ENCODE measurements around the gene LRRC43. TPM values are rescaled to one million over a fixed set of nuclear protein-coding genes. Genes with fewer than 3 reads are reported as not detected.

Gene LRRC43
- total RNA-seq, 4 donors from 2014 or later = 2.4 to 3.3 TPM; not detected in 2

DNA sequence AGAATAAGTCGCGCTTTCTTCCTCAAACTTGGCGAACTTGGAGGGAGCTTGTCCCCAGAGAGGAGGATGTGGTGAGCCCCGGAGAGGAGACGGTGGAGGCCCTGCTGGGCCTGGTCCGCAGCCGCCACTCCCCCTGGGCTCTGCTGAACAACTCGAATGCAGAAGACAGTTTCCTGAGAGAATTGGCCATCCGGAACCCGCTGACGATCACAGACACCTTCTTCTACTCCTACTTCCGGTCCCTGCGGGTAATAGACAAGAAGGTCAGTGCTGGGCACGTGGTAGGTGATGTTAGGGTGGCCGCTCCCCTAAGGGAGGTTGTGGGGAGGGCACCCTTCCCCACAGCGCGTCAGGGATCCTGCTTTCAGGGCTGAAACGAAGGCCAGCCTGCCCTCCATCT lies 1.6 kb downstream of the LRRC43 start:
- no peaks in the 10 kb centered on the region for H3K27me3 ChIP-seq
- H3K9me3 ChIP-seq = no peaks in the 10 kb centered on the region
- no peak overlapping the region for H3K27ac ChIP-seq
- H3K36me3 ChIP-seq = no peaks in the 10 kb centered on the region
- TF ChIP-seq POLR2A (IDR thresholded peaks at IDR 0.05) = no peak
- TF ChIP-seq, protein P1, sequence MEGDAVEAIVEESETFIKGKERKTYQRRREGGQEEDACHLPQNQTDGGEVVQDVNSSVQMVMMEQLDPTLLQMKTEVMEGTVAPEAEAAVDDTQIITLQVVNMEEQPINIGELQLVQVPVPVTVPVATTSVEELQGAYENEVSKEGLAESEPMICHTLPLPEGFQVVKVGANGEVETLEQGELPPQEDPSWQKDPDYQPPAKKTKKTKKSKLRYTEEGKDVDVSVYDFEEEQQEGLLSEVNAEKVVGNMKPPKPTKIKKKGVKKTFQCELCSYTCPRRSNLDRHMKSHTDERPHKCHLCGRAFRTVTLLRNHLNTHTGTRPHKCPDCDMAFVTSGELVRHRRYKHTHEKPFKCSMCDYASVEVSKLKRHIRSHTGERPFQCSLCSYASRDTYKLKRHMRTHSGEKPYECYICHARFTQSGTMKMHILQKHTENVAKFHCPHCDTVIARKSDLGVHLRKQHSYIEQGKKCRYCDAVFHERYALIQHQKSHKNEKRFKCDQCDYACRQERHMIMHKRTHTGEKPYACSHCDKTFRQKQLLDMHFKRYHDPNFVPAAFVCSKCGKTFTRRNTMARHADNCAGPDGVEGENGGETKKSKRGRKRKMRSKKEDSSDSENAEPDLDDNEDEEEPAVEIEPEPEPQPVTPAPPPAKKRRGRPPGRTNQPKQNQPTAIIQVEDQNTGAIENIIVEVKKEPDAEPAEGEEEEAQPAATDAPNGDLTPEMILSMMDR (IDR thresholded peaks at IDR 0.05) = no peak
- H3K4me1 ChIP-seq = no peaks in the 10 kb centered on the region
- no peak for DNase-seq
- no peak overlapping the region for H3K4me3 ChIP-seq
- intact Hi-C loops (cut with DNase I; ENCODE audit: low total_unique reads) = no loop called here

DNA sequence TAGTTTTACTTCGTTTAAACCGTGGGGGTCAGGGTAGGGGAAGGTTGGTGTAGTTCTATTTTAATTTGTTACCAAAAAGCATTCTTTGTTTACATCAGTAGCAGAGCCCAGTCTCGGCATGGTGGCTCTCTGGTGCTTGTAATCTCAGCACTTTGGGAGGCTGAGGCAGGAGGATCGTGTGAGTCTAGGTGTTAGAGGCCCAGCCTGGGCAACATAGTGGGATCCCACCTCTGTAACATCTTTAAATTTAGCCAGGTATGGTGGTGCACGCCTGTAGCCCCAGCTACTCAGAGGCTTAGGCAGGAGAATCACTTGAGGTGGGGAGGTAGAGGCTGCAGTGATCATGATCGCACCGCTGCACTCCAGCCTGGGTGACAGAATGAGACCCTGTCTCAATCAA lies 2.2 kb downstream of the LRRC43 start:
- intact Hi-C loops (cut with DNase I; ENCODE audit: low total_unique reads) = no loop called here
- Histone ChIP-seq H3K27ac (no peak overlapping the region), H3K4me1 (no peaks in the 10 kb centered on the region)

DNA sequence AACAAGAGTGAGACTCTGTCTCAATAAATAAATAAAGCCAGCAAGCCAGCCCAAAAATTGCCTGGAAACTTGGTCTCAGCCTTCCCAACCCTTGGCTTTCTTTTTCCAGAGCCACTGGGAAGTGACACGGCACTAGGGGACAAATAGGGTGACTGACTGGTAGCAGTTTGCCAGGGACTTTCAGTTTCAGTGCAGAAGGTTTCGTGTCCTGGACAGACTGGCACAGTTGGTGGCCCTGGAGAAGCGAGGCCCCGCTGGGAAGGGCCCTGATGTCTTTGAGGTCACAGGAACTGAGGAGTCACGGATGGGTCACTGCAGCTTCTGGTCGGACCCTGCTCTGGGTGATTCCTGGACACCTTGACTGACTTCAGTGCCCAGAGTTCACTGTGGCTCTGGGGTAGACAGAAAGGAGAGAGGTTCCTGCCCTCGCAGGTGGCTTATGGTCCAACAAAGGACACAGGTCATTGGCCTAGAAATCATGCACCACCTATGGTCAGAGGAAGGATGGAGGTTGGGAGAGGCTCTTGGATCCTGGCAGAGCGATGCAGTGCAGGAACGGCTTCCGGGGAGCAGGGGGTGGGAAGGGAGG lies 2.7 kb downstream of the LRRC43 start:
- H3K4me1 ChIP-seq = no peaks in the 10 kb centered on the region
- intact Hi-C loops (cut with DNase I; ENCODE audit: low total_unique reads) = no loop called here
- H3K4me3 ChIP-seq = no peak overlapping the region
- H3K9me3 ChIP-seq = no peaks in the 10 kb centered on the region
- no peak overlapping the region for H3K27ac ChIP-seq
- no peaks in the 10 kb centered on the region for H3K36me3 ChIP-seq
- no peaks in the 10 kb centered on the region for H3K27me3 ChIP-seq
- TF ChIP-seq POLR2A (IDR thresholded peaks at IDR 0.05) = no peak
- TF ChIP-seq, protein P1 (IDR thresholded peaks at IDR 0.05) = no peak
- no peak for DNase-seq

More for the DNA sequence above, 2.2 kb downstream of the LRRC43 start:
- no peak overlapping the region for H3K4me3 ChIP-seq
- no peaks in the 10 kb centered on the region for H3K27me3 ChIP-seq
- no peaks in the 10 kb centered on the region for H3K36me3 ChIP-seq
- no peak for TF ChIP-seq POLR2A (IDR thresholded peaks at IDR 0.05)
- TF ChIP-seq, protein P1 (IDR thresholded peaks at IDR 0.05) = no peak
- no peak for DNase-seq
- H3K9me3 ChIP-seq = no peaks in the 10 kb centered on the region

DNA sequence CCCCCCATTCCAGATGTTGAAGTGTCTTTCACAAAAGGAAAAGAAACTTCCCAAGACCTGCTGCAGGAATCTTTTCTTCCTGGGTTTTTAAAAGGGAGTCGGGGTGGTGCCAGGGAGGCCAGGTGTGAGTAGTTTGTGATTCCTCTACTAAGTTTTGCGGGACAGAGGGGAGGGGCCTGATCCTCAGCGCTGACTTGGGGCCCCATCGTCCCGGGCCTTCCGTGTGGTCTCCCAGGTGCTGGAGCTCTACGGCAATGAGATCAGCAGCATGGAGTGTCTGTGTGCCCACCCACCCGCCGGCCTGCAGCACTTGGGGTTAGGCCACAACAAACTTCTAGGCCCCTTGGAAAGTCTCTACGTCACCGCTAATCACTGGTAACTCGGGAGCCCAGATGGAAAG lies 4.5 kb downstream of the LRRC43 start:
- Histone ChIP-seq H3K27ac (no peak overlapping the region), H3K4me1 (no peaks in the 10 kb centered on the region), H3K36me3 (no peaks in the 10 kb centered on the region), H3K27me3 (no peaks in the 10 kb centered on the region), H3K4me3 (no peak overlapping the region), H3K9me3 (no peaks in the 10 kb centered on the region)
- DNase-seq = no peak
- TF ChIP-seq POLR2A (IDR thresholded peaks at IDR 0.05) = no peak
- TF ChIP-seq, protein P1 (IDR thresholded peaks at IDR 0.05) = no peak
- intact Hi-C loops (cut with DNase I; ENCODE audit: low total_unique reads) = no loop called here

DNA sequence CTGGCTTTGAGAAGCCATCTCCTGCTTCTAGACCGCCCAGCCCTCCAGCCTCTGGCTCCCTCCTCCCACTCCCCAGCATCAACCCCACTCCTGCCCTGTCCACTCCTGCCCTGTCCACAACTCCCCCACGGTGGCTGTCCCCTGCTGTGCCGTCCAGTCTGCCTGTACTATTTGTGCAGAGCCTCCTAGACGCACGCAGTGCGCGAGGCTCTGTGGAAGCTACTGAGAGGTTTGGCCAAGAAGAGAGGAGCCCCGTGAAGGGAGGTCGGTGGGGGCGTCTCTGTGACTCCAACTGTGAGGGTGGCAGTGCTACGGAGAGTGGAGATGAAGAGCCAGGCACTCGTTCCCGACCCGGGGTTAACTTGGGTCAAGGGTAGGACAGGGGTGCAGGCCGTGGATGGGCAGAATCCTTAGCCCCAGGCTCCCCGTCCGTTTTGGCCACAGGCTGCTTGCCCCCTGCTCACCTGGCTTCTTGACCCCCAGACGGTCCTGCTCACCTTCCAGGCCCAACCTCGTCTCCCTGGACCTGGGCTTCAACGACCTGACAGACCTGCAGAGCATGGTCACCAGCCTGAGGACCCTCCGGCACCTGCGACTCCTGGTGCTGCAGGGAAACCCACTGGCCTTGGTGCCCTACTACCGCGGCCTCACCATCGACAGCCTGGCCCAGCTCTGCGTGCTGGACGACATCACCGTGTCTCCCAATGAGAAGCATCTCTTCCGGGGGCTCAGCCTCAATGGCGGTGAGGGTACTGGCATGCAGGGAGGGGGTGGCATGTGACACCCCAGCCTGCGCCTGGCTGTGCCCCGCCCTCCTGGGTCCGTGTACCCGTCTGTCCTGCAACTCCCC lies 6.9 kb downstream of the LRRC43 start:
- TF ChIP-seq POLR2A (IDR thresholded peaks at IDR 0.05) = no peak
- TF ChIP-seq, protein P1 (IDR thresholded peaks at IDR 0.05) = no peak
- intact Hi-C loops (cut with DNase I; ENCODE audit: low total_unique reads) = no loop called here
- H3K4me3 ChIP-seq = no peak overlapping the region

More for the DNA sequence above, 6.9 kb downstream of the LRRC43 start:
- Histone ChIP-seq H3K9me3 (no peaks in the 10 kb centered on the region), H3K27me3 (no peaks in the 10 kb centered on the region), H3K27ac (no peak overlapping the region), H3K4me1 (no peaks in the 10 kb centered on the region), H3K36me3 (no peaks in the 10 kb centered on the region)
- DNase-seq = no peak

All from uterus (tissue), 4 donors.